ENCODE results near the gene TINAGL1. TPM values are rescaled to one million over a fixed set of nuclear protein-coding genes. Genes with fewer than 3 reads are reported as not detected.

TINAGL1 gene
- total RNA-seq, 4 donors from 2014 or later, result 229 to 300 (median 272) TPM

- no peak for TF ChIP-seq POLR2AphosphoS5 (IDR thresholded peaks at IDR 0.05)
- no peak for TF ChIP-seq POLR2A (IDR thresholded peaks at IDR 0.05)
- no peak for TF ChIP-seq EP300 (IDR thresholded peaks at IDR 0.05; ENCODE audit: low read depth)
- TF ChIP-seq CTCF (IDR thresholded peaks at IDR 0.05), result no peak
- no peaks in the 10 kb centered on the region for H3K36me3 ChIP-seq
- intact Hi-C loops (cut with DNase I; ENCODE audit: low total_unique reads), result no loop called here
- DNase-seq, result no peak
- no peak overlapping the region for H3K4me3 ChIP-seq
- H3K27ac ChIP-seq, result no peak overlapping the region
- WGBS, 2 donors (ENCODE audit: low coverage in 1 of 2), result 66 to 71% methylated on average over 2 of the region's 2 CpGs
- no peaks in the 10 kb centered on the region for H3K27me3 ChIP-seq
- no peaks in the 10 kb centered on the region for H3K9me3 ChIP-seq
- in situ Hi-C loops (cut with MboI; ENCODE audit: low pct_ligation_motif_present in 1 of 4, low pct_unique_long_range_greater_than_20kb in 1 of 4, low sequenced_read_pairs in 3 of 4), result no loop called here
- H3K4me1 ChIP-seq, result no peaks in the 10 kb centered on the region
These were observed 24.3 kb downstream of the TINAGL1 start for GRCh38 chr1:31600641-31601040.

- no peak overlapping the region for H3K4me3 ChIP-seq
- intact Hi-C loops (cut with DNase I; ENCODE audit: low total_unique reads), result no loop called here
- no peaks in the 10 kb centered on the region for H3K4me1 ChIP-seq
- H3K27ac ChIP-seq, result no peak overlapping the region
- in situ Hi-C loops (cut with MboI; ENCODE audit: low pct_ligation_motif_present in 1 of 4, low pct_unique_long_range_greater_than_20kb in 1 of 4, low sequenced_read_pairs in 3 of 4), result no loop called here
- H3K36me3 ChIP-seq, result no peaks in the 10 kb centered on the region
- no peak for TF ChIP-seq POLR2AphosphoS5 (IDR thresholded peaks at IDR 0.05)
- no peak for TF ChIP-seq POLR2A (IDR thresholded peaks at IDR 0.05)
- TF ChIP-seq EP300 (IDR thresholded peaks at IDR 0.05; ENCODE audit: low read depth), result no peak
- no peak for TF ChIP-seq CTCF (IDR thresholded peaks at IDR 0.05)
- H3K27me3 ChIP-seq, result no peaks in the 10 kb centered on the region
- WGBS, 2 donors (ENCODE audit: low coverage in 1 of 2), result 87 to 96% methylated on average over 2 of the region's 2 CpGs
- no peaks in the 10 kb centered on the region for H3K9me3 ChIP-seq
- no peak for DNase-seq
These were observed 25.8 kb downstream of the TINAGL1 start for GRCh38 chr1:31602081-31602480.

- 86 to 100% methylated on average over 1 to 4 of the region's 4 CpGs for WGBS, 2 donors (ENCODE audit: low coverage in 1 of 2)
- Histone ChIP-seq H3K27ac (no peak overlapping the region), H3K36me3 (no peaks in the 10 kb centered on the region), H3K4me3 (no peak overlapping the region), H3K27me3 (no peaks in the 10 kb centered on the region), H3K4me1 (no peaks in the 10 kb centered on the region), H3K9me3 (no peaks in the 10 kb centered on the region)
- intact Hi-C loops (cut with DNase I; ENCODE audit: low total_unique reads), result no loop called here
- no peak for DNase-seq
- TF ChIP-seq POLR2AphosphoS5 (IDR thresholded peaks at IDR 0.05), result no peak
- no peak for TF ChIP-seq EP300 (IDR thresholded peaks at IDR 0.05; ENCODE audit: low read depth)
- TF ChIP-seq POLR2A (IDR thresholded peaks at IDR 0.05), result no peak
- TF ChIP-seq CTCF (IDR thresholded peaks at IDR 0.05), result no peak
- in situ Hi-C loops (cut with MboI; ENCODE audit: low pct_ligation_motif_present in 1 of 4, low pct_unique_long_range_greater_than_20kb in 1 of 4, low sequenced_read_pairs in 3 of 4), result no loop called here
These were observed 29.7 kb downstream of the TINAGL1 start for GRCh38 chr1:31605908-31606427.

GRCh38 chr1:31607360-31607759, 31.0 kb downstream of the TINAGL1 start:
- Histone ChIP-seq H3K9me3 (no peaks in the 10 kb centered on the region), H3K36me3 (no peaks in the 10 kb centered on the region), H3K4me1 (no peaks in the 10 kb centered on the region), H3K4me3 (no peak overlapping the region), H3K27ac (no peak overlapping the region), H3K27me3 (no peaks in the 10 kb centered on the region)
- TF ChIP-seq CTCF (IDR thresholded peaks at IDR 0.05), result no peak
- no peak for TF ChIP-seq POLR2A (IDR thresholded peaks at IDR 0.05)
- TF ChIP-seq EP300 (IDR thresholded peaks at IDR 0.05; ENCODE audit: low read depth), result no peak
- TF ChIP-seq POLR2AphosphoS5 (IDR thresholded peaks at IDR 0.05), result no peak
- DNase-seq, result no peak
- intact Hi-C loops (cut with DNase I; ENCODE audit: low total_unique reads) (no loop called here), in situ Hi-C loops (cut with MboI; ENCODE audit: low pct_ligation_motif_present in 1 of 4, low pct_unique_long_range_greater_than_20kb in 1 of 4, low sequenced_read_pairs in 3 of 4) (no loop called here)
- WGBS, 2 donors (ENCODE audit: low coverage in 1 of 2), result 83 to 96% methylated on average over 3 to 5 of the region's 5 CpGs
